Fibroblast of lung (primary cell): Measurements from ENCODE around the gene BCAR3. TPM values are rescaled to one million over a fixed set of nuclear protein-coding genes. Genes with fewer than 3 reads are reported as not detected.
A peak's percentile ranks its signal among the peaks of the same experiment; 100 is the strongest.

Experiments used
- DNase-seq, 2 donors: peaks; one replicate each; pipeline versions ENCODE4 v3.0.0 to v3.0.0-alpha.2; 2010; ENCODE audit warnings: low read depth in 2 of 2
- H2AFZ ChIP-seq: 2 replicates; pipeline ENCODE4 v1.5.1; 2012; ENCODE audit warnings: low read length, control low read depth, inconsistent platforms
- H3K27ac ChIP-seq: 2 replicates; pipeline ENCODE4 v1.5.1; 2011; ENCODE audit warnings: low read length, control low read depth; ENCODE audit not compliant: insufficient read depth
- H3K27me3 ChIP-seq: 2 replicates; pipeline ENCODE4 v1.5.1; 2011; ENCODE audit warnings: mild to moderate bottlenecking, low read length; ENCODE audit not compliant: control insufficient read depth, insufficient read depth
- H3K36me3 ChIP-seq: 2 replicates; pipeline ENCODE4 v1.5.1; 2011; ENCODE audit warnings: low read length; ENCODE audit not compliant: control insufficient read depth, insufficient read depth
- H3K4me1 ChIP-seq: 2 replicates; pipeline ENCODE4 v1.5.1; 2011; ENCODE audit warnings: low read length; ENCODE audit not compliant: control insufficient read depth, insufficient read depth; ENCODE audit errors: extremely low read depth
- H3K4me2 ChIP-seq: 2 replicates; pipeline ENCODE4 v1.5.1; 2011; ENCODE audit warnings: low read length, control low read depth; ENCODE audit not compliant: insufficient read depth; ENCODE audit errors: extremely low read depth
- H3K4me3 ChIP-seq, 4 experiments: fragments of 200-600 bp in 1 of 4; sonication (generic) in 1 of 4; replicated peaks in 1 of 4; 2 replicates each; pipeline ENCODE4 v1.5.1; 2011 to 2016; ENCODE audit warnings: low read length in 4 of 4, low read depth in 3 of 4, mild to moderate bottlenecking in 3 of 4, control low read depth in 2 of 4, inconsistent platforms in 1 of 4, mixed read lengths in 1 of 4; ENCODE audit not compliant: insufficient read depth in 1 of 4; ENCODE audit errors: control extremely low read depth in 1 of 4
- H3K79me2 ChIP-seq: 2 replicates; pipeline ENCODE4 v1.5.1; 2012; ENCODE audit warnings: mild to moderate bottlenecking, low read length, inconsistent platforms; ENCODE audit not compliant: control insufficient read depth, insufficient read depth
- H3K9ac ChIP-seq: 2 replicates; pipeline ENCODE4 v1.5.1; 2011; ENCODE audit warnings: mild to moderate bottlenecking, low read length, control low read depth; ENCODE audit not compliant: insufficient read depth
- H3K9me3 ChIP-seq: 2 replicates; pipeline ENCODE4 v1.5.1; 2012; ENCODE audit warnings: low read depth, low read length; ENCODE audit not compliant: control insufficient read depth, insufficient read depth
- H4K20me1 ChIP-seq: 2 replicates; pipeline ENCODE4 v1.5.1; 2011; ENCODE audit warnings: low read length; ENCODE audit not compliant: control insufficient read depth, insufficient read depth; ENCODE audit errors: extremely low read depth
- CTCF ChIP-seq, 2 donors: IDR thresholded peaks in 1 of 2; conservative IDR thresholded peaks in 1 of 2; 1 replicate in 1 of 2; 2 replicates in 1 of 2; pipeline ENCODE4 v1.5.1; 2011 to 2012; ENCODE audit warnings: low read length in 2 of 2, control low read depth in 1 of 2, inconsistent platforms in 1 of 2, low read depth in 1 of 2, mild to moderate bottlenecking in 1 of 2
- EZH2 ChIP-seq: IDR thresholded peaks from 2 replicates; pipeline ENCODE4 v1.5.1; 2012; ENCODE audit warnings: low read length, control low read depth, mild to moderate bottlenecking; ENCODE audit errors: missing control alignments
- polyA plus RNA-seq, 2 donors: library from polyadenylated mRNA; depleted of rRNA in 1 of 2; stranded (reverse) in 1 of 2; unstranded in 1 of 2; fragments of >200 nt; gene quantifications; 2 replicates each; pipeline ENCODE4 v1.2.1, GENCODE V29; 2011 to 2012; ENCODE audit warnings: missing spikeins in 1 of 2
- total RNA-seq: library from RNA; depleted of rRNA; stranded (reverse); fragments of >200 nt; gene quantifications from 2 replicates; pipeline ENCODE4 v1.2.1, GENCODE V29; 2014

The BCAR3 gene
- total and polyA plus RNA-seq, 2 donors (not counting 1 experiment from before 2014, with no cell fraction given) = 12.6 to 35.2 TPM

GRCh38 chr1:93707956-93708355 is 26.3 kb upstream of the BCAR3 start:
- no peaks in the 10 kb centered on the region for H3K9me3 ChIP-seq
- no peaks in the 10 kb centered on the region for H3K79me2 ChIP-seq
- no peaks in the 10 kb centered on the region for H3K36me3 ChIP-seq
- no peaks in the 10 kb centered on the region for H4K20me1 ChIP-seq
- no peaks in the 10 kb centered on the region for H3K4me1 ChIP-seq
- H3K27me3 ChIP-seq = no peaks in the 10 kb centered on the region
- TF ChIP-seq CTCF (conservative IDR thresholded peaks at IDR 0.05 in 1 of 2, IDR thresholded peaks at IDR 0.05 in 1 of 2; ENCODE audit: low read depth in 1 of 2, low read length in 2 of 2) = no peak
- no peak for TF ChIP-seq EZH2
- no peak for DNase-seq
- H3K4me2 ChIP-seq = no peak overlapping the region
- H3K27ac ChIP-seq = no peak overlapping the region
- H3K4me3 ChIP-seq = no peak overlapping the region
- no peak overlapping the region for H2AFZ ChIP-seq
- H3K9ac ChIP-seq = no peak overlapping the region

DNA sequence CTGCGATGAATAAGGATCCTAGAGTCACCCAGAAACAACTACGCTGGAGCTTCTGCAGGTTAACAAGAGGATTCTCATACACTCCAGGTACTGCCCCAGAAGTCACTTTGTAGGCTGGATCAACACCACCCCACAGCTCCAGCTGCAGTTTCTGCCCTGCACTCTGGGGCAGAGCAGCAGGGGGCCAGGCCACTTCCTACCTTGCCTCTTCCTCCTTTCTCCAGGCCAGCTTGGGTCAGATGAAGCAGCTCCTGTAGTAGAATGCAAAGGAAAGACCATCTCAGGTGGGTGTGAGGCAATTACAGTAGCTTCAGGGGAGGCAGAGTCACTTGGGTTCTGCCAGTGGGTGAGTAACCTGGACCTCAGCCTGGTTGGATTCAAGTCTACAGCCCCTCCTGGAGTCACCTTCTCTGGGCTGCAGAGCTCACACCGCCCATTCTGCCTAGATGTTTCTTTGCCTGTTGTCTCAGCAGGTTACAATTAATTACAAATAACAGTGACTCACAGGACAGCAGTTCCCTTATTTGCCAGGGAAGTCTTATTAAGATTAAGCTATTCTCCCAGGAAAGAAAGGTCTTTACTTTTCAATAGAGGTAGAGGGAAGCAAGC is 24.4 kb upstream of the BCAR3 start:
- Histone ChIP-seq H3K27ac (no peak overlapping the region), H3K4me1 (peaks cover 13% of the 10 kb centered on the region), H3K79me2 (no peaks in the 10 kb centered on the region), H3K9me3 (no peaks in the 10 kb centered on the region), H3K4me2 (no peak overlapping the region), H3K27me3 (no peaks in the 10 kb centered on the region), H2AFZ (no peak overlapping the region), H3K36me3 (no peaks in the 10 kb centered on the region), H3K4me3 (no peak overlapping the region), H3K9ac (no peak overlapping the region), H4K20me1 (no peaks in the 10 kb centered on the region)
- peak in 1 of 2 donors; percentile 51 for DNase-seq
- TF ChIP-seq CTCF (conservative IDR thresholded peaks at IDR 0.05 in 1 of 2, IDR thresholded peaks at IDR 0.05 in 1 of 2; ENCODE audit: low read depth in 1 of 2, low read length in 2 of 2) (no peak), EZH2 (no peak)

DNA sequence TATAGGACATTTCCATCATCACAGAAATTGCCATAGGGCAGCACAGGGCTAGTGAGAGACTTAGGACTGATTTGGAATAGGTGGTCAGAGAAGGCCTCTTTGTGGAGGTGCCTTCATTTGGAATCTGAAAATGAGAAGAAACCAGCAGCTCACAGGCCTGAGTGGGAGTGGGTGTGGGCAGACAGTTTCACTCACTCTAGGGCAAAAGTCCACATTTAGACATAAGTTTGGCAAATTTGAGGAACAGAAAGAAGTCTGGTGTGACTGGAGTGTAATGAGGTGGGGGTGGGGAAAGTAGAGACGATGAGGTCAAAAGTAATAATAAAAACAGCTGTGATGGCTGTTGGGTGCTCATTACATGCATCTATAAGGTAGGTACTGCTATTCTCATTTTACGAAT is 22.4 kb upstream of the BCAR3 start:
- TF ChIP-seq EZH2 (no peak), CTCF (conservative IDR thresholded peaks at IDR 0.05 in 1 of 2, IDR thresholded peaks at IDR 0.05 in 1 of 2; ENCODE audit: low read depth in 1 of 2, low read length in 2 of 2) (no peak)
- H3K36me3 ChIP-seq = no peaks in the 10 kb centered on the region
- H3K27ac ChIP-seq = no peak overlapping the region
- no peak overlapping the region for H2AFZ ChIP-seq
- H3K9me3 ChIP-seq = no peaks in the 10 kb centered on the region
- no peaks in the 10 kb centered on the region for H3K27me3 ChIP-seq
- no peaks in the 10 kb centered on the region for H3K79me2 ChIP-seq
- no peak overlapping the region for H3K9ac ChIP-seq
- no peaks in the 10 kb centered on the region for H4K20me1 ChIP-seq
- DNase-seq = no peak
- peaks cover 14% of the 10 kb centered on the region for H3K4me1 ChIP-seq
- no peak overlapping the region for H3K4me3 ChIP-seq
- no peak overlapping the region for H3K4me2 ChIP-seq
